ENCODE results near the gene CHMP5.
A peak's percentile ranks its signal among the peaks of the same experiment; 100 is the strongest.

Gene CHMP5

GRCh38 chr9:33263131-33264002 lies 1.5 kb upstream of the CHMP5 start:
- Histone ChIP-seq H3K4me3 (ENCODE audit: low read length) (peak overlapping the region; percentile 74), H3K9me3 (replicated peaks; ENCODE audit: low read length) (no peaks in the 10 kb centered on the region), H3K9ac (ENCODE audit: low read depth, low read length) (peak overlapping the region; percentile 92), H3K36me3 (ENCODE audit: insufficient read depth, low read length) (peaks cover 55% of the 10 kb centered on the region), H3K27me3 (ENCODE audit: control insufficient read depth, insufficient read depth, low read length) (no peaks in the 10 kb centered on the region), H3K4me2 (ENCODE audit: low read length) (peak overlapping the region; percentile 79), H3K4me1 (ENCODE audit: control insufficient read depth, insufficient read depth, low read length) (peaks cover 14% of the 10 kb centered on the region)

GRCh38 chr9:33264003-33264472 lies 811 bp upstream of the CHMP5 start:
- Histone ChIP-seq H3K4me3 (ENCODE audit: low read length) (peak overlapping the region; percentile 74), H3K9me3 (replicated peaks; ENCODE audit: low read length) (no peaks in the 10 kb centered on the region), H3K36me3 (ENCODE audit: insufficient read depth, low read length) (peaks cover 54% of the 10 kb centered on the region), H3K4me2 (ENCODE audit: low read length) (peak overlapping the region; percentile 79), H3K4me1 (ENCODE audit: control insufficient read depth, insufficient read depth, low read length) (peaks cover 14% of the 10 kb centered on the region), H3K9ac (ENCODE audit: low read depth, low read length) (peak overlapping the region; percentile 92), H3K27me3 (ENCODE audit: control insufficient read depth, insufficient read depth, low read length) (no peaks in the 10 kb centered on the region)

GRCh38 chr9:33265211-33265865 lies 489 bp downstream of the CHMP5 start:
- Histone ChIP-seq H3K36me3 (ENCODE audit: insufficient read depth, low read length) (peaks cover 47% of the 10 kb centered on the region), H3K4me2 (ENCODE audit: low read length) (peak overlapping the region; percentile 89), H3K4me1 (ENCODE audit: control insufficient read depth, insufficient read depth, low read length) (peaks cover 14% of the 10 kb centered on the region), H3K9me3 (replicated peaks; ENCODE audit: low read length) (no peaks in the 10 kb centered on the region), H3K9ac (ENCODE audit: low read depth, low read length) (peak overlapping the region; percentile 91), H3K27me3 (ENCODE audit: control insufficient read depth, insufficient read depth, low read length) (no peaks in the 10 kb centered on the region), H3K4me3 (ENCODE audit: low read length) (peak overlapping the region; percentile 82)

- H3K9me3 ChIP-seq (replicated peaks; ENCODE audit: low read length): no peaks in the 10 kb centered on the region
- H3K9ac ChIP-seq (ENCODE audit: low read depth, low read length): peak overlapping the region; percentile 15
- peaks cover 17% of the 10 kb centered on the region for H3K4me1 ChIP-seq (ENCODE audit: control insufficient read depth, insufficient read depth, low read length)
- peaks cover 49% of the 10 kb centered on the region for H3K36me3 ChIP-seq (ENCODE audit: insufficient read depth, low read length)
- H3K4me2 ChIP-seq (ENCODE audit: low read length): no peak overlapping the region
- H3K4me3 ChIP-seq (ENCODE audit: low read length): no peak overlapping the region
- no peaks in the 10 kb centered on the region for H3K27me3 ChIP-seq (ENCODE audit: control insufficient read depth, insufficient read depth, low read length)
Observed at GRCh38 chr9:33267151-33267767, 2.4 kb downstream of the CHMP5 start.

- Histone ChIP-seq H3K36me3 (ENCODE audit: insufficient read depth, low read length) (peaks cover 64% of the 10 kb centered on the region), H3K4me3 (ENCODE audit: low read length) (no peak overlapping the region), H3K9me3 (replicated peaks; ENCODE audit: low read length) (no peaks in the 10 kb centered on the region), H3K9ac (ENCODE audit: low read depth, low read length) (no peak overlapping the region), H3K4me1 (ENCODE audit: control insufficient read depth, insufficient read depth, low read length) (peaks cover 18% of the 10 kb centered on the region), H3K27me3 (ENCODE audit: control insufficient read depth, insufficient read depth, low read length) (no peaks in the 10 kb centered on the region), H3K4me2 (ENCODE audit: low read length) (no peak overlapping the region)
Observed at GRCh38 chr9:33270146-33270545, 5.3 kb downstream of the CHMP5 start.

DNA sequence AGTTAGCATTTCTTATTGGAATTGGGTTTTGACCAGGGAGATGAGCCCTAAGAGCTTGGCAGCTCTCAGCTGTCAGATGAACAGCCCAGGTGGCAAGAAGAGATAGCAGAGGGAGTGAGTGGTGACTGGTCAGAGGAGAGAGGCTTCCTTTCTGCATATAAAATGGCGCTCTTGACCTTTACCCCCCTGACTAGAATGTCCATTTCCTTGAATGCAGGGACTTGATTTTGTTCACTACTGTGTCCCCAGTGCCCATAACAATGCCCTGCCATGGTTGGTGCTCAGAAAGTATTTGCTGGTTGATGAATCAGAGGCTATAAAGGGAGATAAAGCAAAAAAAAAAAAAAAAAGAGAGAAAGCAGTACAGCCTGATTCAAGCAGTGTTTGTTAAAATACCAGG lies 7.2 kb downstream of the CHMP5 start:
- Histone ChIP-seq H3K4me2 (ENCODE audit: low read length) (no peak overlapping the region), H3K27me3 (ENCODE audit: control insufficient read depth, insufficient read depth, low read length) (no peaks in the 10 kb centered on the region), H3K4me1 (ENCODE audit: control insufficient read depth, insufficient read depth, low read length) (peaks cover 11% of the 10 kb centered on the region), H3K9ac (ENCODE audit: low read depth, low read length) (no peak overlapping the region), H3K4me3 (ENCODE audit: low read length) (no peak overlapping the region), H3K36me3 (ENCODE audit: insufficient read depth, low read length) (peaks cover 73% of the 10 kb centered on the region), H3K9me3 (replicated peaks; ENCODE audit: low read length) (no peaks in the 10 kb centered on the region)

- Histone ChIP-seq H3K4me1 (ENCODE audit: control insufficient read depth, insufficient read depth, low read length) (peaks cover 11% of the 10 kb centered on the region), H3K9me3 (replicated peaks; ENCODE audit: low read length) (no peaks in the 10 kb centered on the region), H3K36me3 (ENCODE audit: insufficient read depth, low read length) (peaks cover 73% of the 10 kb centered on the region), H3K4me2 (ENCODE audit: low read length) (no peak overlapping the region), H3K4me3 (ENCODE audit: low read length) (no peak overlapping the region), H3K9ac (ENCODE audit: low read depth, low read length) (no peak overlapping the region), H3K27me3 (ENCODE audit: control insufficient read depth, insufficient read depth, low read length) (no peaks in the 10 kb centered on the region)
Observed at GRCh38 chr9:33273266-33273971, 8.6 kb downstream of the CHMP5 start.

GRCh38 chr9:33273972-33274328 lies 9.1 kb downstream of the CHMP5 start:
- Histone ChIP-seq H3K9me3 (replicated peaks; ENCODE audit: low read length) (no peaks in the 10 kb centered on the region), H3K4me1 (ENCODE audit: control insufficient read depth, insufficient read depth, low read length) (peaks cover 11% of the 10 kb centered on the region), H3K4me2 (ENCODE audit: low read length) (no peak overlapping the region), H3K36me3 (ENCODE audit: insufficient read depth, low read length) (peaks cover 75% of the 10 kb centered on the region), H3K9ac (ENCODE audit: low read depth, low read length) (no peak overlapping the region), H3K4me3 (ENCODE audit: low read length) (no peak overlapping the region), H3K27me3 (ENCODE audit: control insufficient read depth, insufficient read depth, low read length) (no peaks in the 10 kb centered on the region)

DNA sequence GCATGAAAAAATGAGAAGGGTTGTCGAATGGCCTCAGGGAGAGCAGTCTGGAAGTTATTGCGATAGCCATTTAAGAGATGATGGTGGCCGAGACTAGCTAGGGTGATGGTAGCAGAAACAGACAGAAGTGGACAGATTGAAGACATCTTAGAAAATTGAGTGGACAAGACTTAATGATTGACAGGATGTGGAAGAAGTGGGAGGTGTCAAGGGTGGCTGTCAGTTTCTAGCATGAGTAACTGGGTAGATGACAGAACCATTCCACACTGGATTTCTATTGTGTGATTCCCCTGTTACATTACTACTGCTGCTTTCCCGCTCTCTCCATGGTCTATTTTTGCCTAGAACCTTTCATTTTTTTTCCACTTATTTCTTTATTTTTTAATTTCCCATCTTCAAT lies 12.6 kb downstream of the CHMP5 start:
- Histone ChIP-seq H3K4me1 (ENCODE audit: control insufficient read depth, insufficient read depth, low read length) (peaks cover 8% of the 10 kb centered on the region), H3K9me3 (replicated peaks; ENCODE audit: low read length) (no peaks in the 10 kb centered on the region), H3K9ac (ENCODE audit: low read depth, low read length) (no peak overlapping the region), H3K4me2 (ENCODE audit: low read length) (no peak overlapping the region), H3K4me3 (ENCODE audit: low read length) (no peak overlapping the region), H3K27me3 (ENCODE audit: control insufficient read depth, insufficient read depth, low read length) (no peaks in the 10 kb centered on the region), H3K36me3 (ENCODE audit: insufficient read depth, low read length) (peaks cover 71% of the 10 kb centered on the region)

GRCh38 chr9:33285502-33285901 lies 20.7 kb downstream of the CHMP5 start:
- H3K4me2 ChIP-seq (ENCODE audit: low read length): no peak overlapping the region
- H3K9me3 ChIP-seq (replicated peaks; ENCODE audit: low read length): no peaks in the 10 kb centered on the region
- H3K9ac ChIP-seq (ENCODE audit: low read depth, low read length): no peak overlapping the region
- peaks cover 9% of the 10 kb centered on the region for H3K4me1 ChIP-seq (ENCODE audit: control insufficient read depth, insufficient read depth, low read length)
- peaks cover 22% of the 10 kb centered on the region for H3K36me3 ChIP-seq (ENCODE audit: insufficient read depth, low read length)
- no peaks in the 10 kb centered on the region for H3K27me3 ChIP-seq (ENCODE audit: control insufficient read depth, insufficient read depth, low read length)
- no peak overlapping the region for H3K4me3 ChIP-seq (ENCODE audit: low read length)

GRCh38 chr9:33287087-33287490 lies 22.2 kb downstream of the CHMP5 start:
- H3K4me3 ChIP-seq (ENCODE audit: low read length): no peak overlapping the region
- H3K9ac ChIP-seq (ENCODE audit: low read depth, low read length): no peak overlapping the region
- no peaks in the 10 kb centered on the region for H3K27me3 ChIP-seq (ENCODE audit: control insufficient read depth, insufficient read depth, low read length)
- peaks cover 18% of the 10 kb centered on the region for H3K4me1 ChIP-seq (ENCODE audit: control insufficient read depth, insufficient read depth, low read length)
- H3K9me3 ChIP-seq (replicated peaks; ENCODE audit: low read length): no peaks in the 10 kb centered on the region
- H3K4me2 ChIP-seq (ENCODE audit: low read length): no peak overlapping the region
- H3K36me3 ChIP-seq (ENCODE audit: insufficient read depth, low read length): peaks cover 12% of the 10 kb centered on the region

Measured in skeletal muscle satellite cell (primary cell).